HG02852 (cell line): ENCODE results near the gene ATP6V0A4.
"Not testable (repeated sequence)": the region's sequence is repeated elsewhere in the genome, so short reads cannot be mapped to it uniquely, and the experiment has no call there.

Experiments used
- ATAC-seq: cut with Tn5 transposase; IDR thresholded peaks from one replicate; pipeline ENCODE4 v1.9.1; 2021; ENCODE audit warnings: mild to moderate bottlenecking, moderate library complexity; ENCODE audit not compliant: unreplicated experiment

Gene ATP6V0A4

GRCh38 chr7:138797715-138798320, at the start of gene ATP6V0A4, which contains the start of gene TMEM213:
TSS of gene ATP6V0A4 (minus strand) at chr7:138798196. CDS start at chr7:138771247, 26,949 bp downstream.
TSS of gene TMEM213 (plus strand) at chr7:138797994. CDS start at chr7:138798105, 111 bp downstream.
- ATAC-seq = no peak

- no peak for ATAC-seq
Measured at GRCh38 chr7:138845711-138846110, 47.7 kb upstream of the ATP6V0A4 start.

- no peak for ATAC-seq
Measured at GRCh38 chr7:138843632-138844580, 45.9 kb upstream of the ATP6V0A4 start.

GRCh38 chr7:138842111-138842510, 44.1 kb upstream of the ATP6V0A4 start:
- no peak for ATAC-seq

GRCh38 chr7:138838166-138838565, 40.2 kb upstream of the ATP6V0A4 start:
- ATAC-seq = no peak

GRCh38 chr7:138837627-138838026, 39.6 kb upstream of the ATP6V0A4 start:
- ATAC-seq = no peak

- no peak for ATAC-seq
Measured at GRCh38 chr7:138835087-138835486, 37.1 kb upstream of the ATP6V0A4 start.

- ATAC-seq = no peak
Measured at GRCh38 chr7:138834583-138834982, 36.6 kb upstream of the ATP6V0A4 start.

GRCh38 chr7:138833596-138833995, 35.6 kb upstream of the ATP6V0A4 start:
- no peak for ATAC-seq

- no peak for ATAC-seq
Measured at GRCh38 chr7:138832966-138833365, 35.0 kb upstream of the ATP6V0A4 start.

GRCh38 chr7:138829335-138829734, 31.3 kb upstream of the ATP6V0A4 start:
- no peak for ATAC-seq

GRCh38 chr7:138828302-138828701, 30.3 kb upstream of the ATP6V0A4 start:
- no peak for ATAC-seq

GRCh38 chr7:138825049-138825721, 27.2 kb upstream of the ATP6V0A4 start:
- ATAC-seq = no peak

GRCh38 chr7:138822867-138823535, 25.0 kb upstream of the ATP6V0A4 start:
- no peak for ATAC-seq

- ATAC-seq = no peak
Measured at GRCh38 chr7:138821912-138822311, 23.9 kb upstream of the ATP6V0A4 start.

- ATAC-seq = no peak
Measured at GRCh38 chr7:138819625-138820024, 21.6 kb upstream of the ATP6V0A4 start.

GRCh38 chr7:138816650-138817049, 18.7 kb upstream of the ATP6V0A4 start:
- ATAC-seq = no peak

GRCh38 chr7:138814816-138815332, 16.9 kb upstream of the ATP6V0A4 start:
- ATAC-seq = no peak

GRCh38 chr7:138813945-138814344, 15.9 kb upstream of the ATP6V0A4 start:
- no peak for ATAC-seq

GRCh38 chr7:138811327-138811726, 13.3 kb upstream of the ATP6V0A4 start:
- ATAC-seq = not testable (repeated sequence)

- ATAC-seq = no peak
Measured at GRCh38 chr7:138809346-138809745, 11.3 kb upstream of the ATP6V0A4 start.
